ENCODE results near the gene PPP1R1C.

Gene PPP1R1C

GRCh38 chr2:182103526-182103925 is 117.9 kb downstream of the PPP1R1C start:
- no peak for TF ChIP-seq CTCF (conservative IDR thresholded peaks at IDR 0.05; ENCODE audit: low read depth, low read length)
- H3K4me3 ChIP-seq (ENCODE audit: low read depth, low read length), result no peak overlapping the region
- DNase-seq (ENCODE audit: low read depth), result peak; percentile 9

- no peak for TF ChIP-seq CTCF (conservative IDR thresholded peaks at IDR 0.05; ENCODE audit: low read depth, low read length)
- no peak for DNase-seq (ENCODE audit: low read depth)
- no peak overlapping the region for H3K4me3 ChIP-seq (ENCODE audit: low read depth, low read length)
Measured at GRCh38 chr2:182110347-182110746, 124.7 kb downstream of the PPP1R1C start.

- DNase-seq (ENCODE audit: low read depth), result no peak
- no peak overlapping the region for H3K4me3 ChIP-seq (ENCODE audit: low read depth, low read length)
- no peak for TF ChIP-seq CTCF (conservative IDR thresholded peaks at IDR 0.05; ENCODE audit: low read depth, low read length)
Measured at GRCh38 chr2:182113334-182113733, 127.7 kb downstream of the PPP1R1C start.

- no peak for DNase-seq (ENCODE audit: low read depth)
- H3K4me3 ChIP-seq (ENCODE audit: low read depth, low read length), result no peak overlapping the region
- no peak for TF ChIP-seq CTCF (conservative IDR thresholded peaks at IDR 0.05; ENCODE audit: low read depth, low read length)
Measured at GRCh38 chr2:182115258-182115657, 129.6 kb downstream of the PPP1R1C start.

- no peak for TF ChIP-seq CTCF (conservative IDR thresholded peaks at IDR 0.05; ENCODE audit: low read depth, low read length)
- no peak overlapping the region for H3K4me3 ChIP-seq (ENCODE audit: low read depth, low read length)
- no peak for DNase-seq (ENCODE audit: low read depth)
Measured at GRCh38 chr2:182116774-182117173, 131.1 kb downstream of the PPP1R1C start.

- peak; percentile 12 for DNase-seq (ENCODE audit: low read depth)
- no peak for TF ChIP-seq CTCF (conservative IDR thresholded peaks at IDR 0.05; ENCODE audit: low read depth, low read length)
- H3K4me3 ChIP-seq (ENCODE audit: low read depth, low read length), result no peak overlapping the region
Measured at GRCh38 chr2:182117196-182117595, 131.5 kb downstream of the PPP1R1C start.

GRCh38 chr2:182128821-182129707 is 143.4 kb downstream of the PPP1R1C start:
- no peak for TF ChIP-seq CTCF (conservative IDR thresholded peaks at IDR 0.05; ENCODE audit: low read depth, low read length)
- peak; percentile 20 for DNase-seq (ENCODE audit: low read depth)
- H3K4me3 ChIP-seq (ENCODE audit: low read depth, low read length), result no peak overlapping the region
